GM19463 (cell line): Measurements from ENCODE around the gene TAS2R60.
"Not testable (repeated sequence)": the region's sequence is repeated elsewhere in the genome, so short reads cannot be mapped to it uniquely, and the experiment has no call there.

Source experiments
- ATAC-seq: cut with Tn5 transposase; IDR thresholded peaks from one replicate; pipeline ENCODE4 v1.9.1; 2021; ENCODE audit warnings: mild to moderate bottlenecking, moderate library complexity; ENCODE audit not compliant: unreplicated experiment

TAS2R60 gene

DNA sequence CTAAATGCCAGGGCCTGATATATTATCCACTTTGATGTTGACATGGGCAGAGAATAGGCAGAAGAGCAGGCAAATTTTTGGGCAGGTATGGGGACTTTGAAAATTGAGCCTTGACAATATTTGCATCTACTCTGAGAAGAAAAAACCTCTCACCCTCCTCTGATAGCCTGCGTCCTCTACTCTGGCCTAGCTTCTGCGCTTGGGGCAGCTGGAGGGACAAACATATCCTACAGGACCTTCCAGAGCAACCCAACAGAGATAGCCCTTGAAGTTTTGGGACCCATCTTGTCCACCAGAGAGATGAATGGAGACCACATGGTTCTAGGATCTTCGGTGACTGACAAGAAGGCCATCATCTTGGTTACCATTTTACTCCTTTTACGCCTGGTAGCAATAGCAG lies at the start of gene TAS2R60:
Gene TAS2R60 (plus strand): TSS at position 301 of the 400 bp plus-strand sequence. CDS start 0 bp downstream, at position 301.
- no peak for ATAC-seq

DNA sequence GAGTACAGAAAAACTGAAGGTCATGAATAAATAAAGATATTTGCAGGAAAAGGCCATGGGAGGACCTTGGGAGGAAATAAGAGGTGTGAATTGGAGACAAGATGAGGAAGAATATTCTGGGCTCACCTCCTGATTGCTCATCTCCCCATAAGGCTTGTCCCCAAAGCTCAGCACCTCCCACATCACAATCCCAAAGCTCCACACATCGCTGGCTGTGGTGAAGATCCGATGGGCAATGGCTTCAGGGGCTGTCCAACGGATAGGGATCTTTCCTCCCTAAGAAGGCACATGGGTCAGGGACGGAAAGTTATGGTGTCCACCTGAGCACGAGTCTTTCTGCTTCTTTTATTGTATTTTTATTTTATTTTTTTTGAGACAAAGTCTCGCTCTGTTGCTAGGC lies 49.2 kb upstream of the TAS2R60 start:
- ATAC-seq = no peak

GRCh38 chr7:143394777-143395176 lies 48.5 kb upstream of the TAS2R60 start:
- no peak for ATAC-seq

- no peak for ATAC-seq
These were observed 47.8 kb upstream of the TAS2R60 start for GRCh38 chr7:143395187-143396149.

GRCh38 chr7:143396182-143396581 lies 47.1 kb upstream of the TAS2R60 start:
- ATAC-seq = no peak

- no peak for ATAC-seq
These were observed 46.4 kb upstream of the TAS2R60 start for GRCh38 chr7:143396625-143397556.

- ATAC-seq = no peak
These were observed 45.3 kb upstream of the TAS2R60 start for GRCh38 chr7:143397710-143398530.

DNA sequence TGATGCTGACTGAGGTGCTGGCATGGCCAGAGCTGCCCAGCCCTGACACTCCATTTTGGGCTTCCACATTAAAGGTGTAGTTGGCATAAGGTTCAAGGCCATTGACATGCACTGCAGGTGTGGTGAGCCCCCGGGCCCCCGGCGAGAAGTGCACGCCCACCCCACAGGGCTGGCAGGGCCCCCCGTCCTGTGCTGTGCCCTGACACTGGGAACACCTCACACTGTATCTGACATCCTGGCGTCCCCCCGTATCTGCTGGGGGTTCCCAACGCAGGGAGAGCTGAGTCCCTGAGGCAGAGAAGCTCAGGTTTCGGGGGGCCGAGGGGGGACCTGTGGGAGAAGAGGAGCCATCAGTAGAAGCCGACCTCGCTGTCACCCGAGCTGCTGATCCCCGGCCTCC lies 44.6 kb upstream of the TAS2R60 start:
- ATAC-seq = no peak

DNA sequence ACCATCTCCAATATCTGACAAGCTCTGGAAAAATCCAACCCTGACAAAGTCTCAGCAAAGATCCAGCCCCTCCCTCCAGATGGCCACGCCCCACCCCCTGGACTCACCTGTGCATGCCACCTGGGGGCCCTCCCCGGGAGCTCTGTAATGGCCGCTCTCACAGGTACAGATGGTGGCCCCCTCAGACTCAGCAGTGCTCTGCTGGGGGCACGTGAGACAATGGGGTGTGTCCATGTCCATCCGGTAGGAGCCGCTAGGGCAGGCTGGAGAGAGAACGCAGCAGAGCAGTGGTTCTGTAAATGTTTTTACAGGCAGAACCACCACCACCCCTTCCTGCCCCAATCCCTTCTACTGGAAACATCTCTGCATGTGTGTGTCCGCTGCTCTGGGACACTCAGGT lies 44.1 kb upstream of the TAS2R60 start:
- no peak for ATAC-seq

DNA sequence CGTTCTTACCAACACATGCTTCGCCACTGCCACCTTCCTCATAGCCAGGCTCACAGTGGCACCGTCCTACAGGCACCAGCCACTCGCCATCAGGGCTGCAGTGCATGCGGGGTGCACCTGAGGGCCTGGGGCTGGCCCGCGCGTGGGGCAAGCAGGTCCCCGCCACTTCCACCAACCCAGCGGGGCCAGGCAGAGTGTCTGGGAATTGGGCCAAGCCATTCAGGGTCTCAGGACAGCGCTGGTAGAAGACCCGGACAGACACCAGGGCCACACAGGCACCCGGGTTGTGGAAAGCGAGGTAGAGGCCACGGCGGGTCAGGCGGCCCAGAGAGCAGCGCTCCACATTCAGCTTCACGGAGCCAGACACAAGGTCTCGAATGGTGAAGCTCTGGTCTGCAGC lies 43.6 kb upstream of the TAS2R60 start:
- no peak for ATAC-seq

DNA sequence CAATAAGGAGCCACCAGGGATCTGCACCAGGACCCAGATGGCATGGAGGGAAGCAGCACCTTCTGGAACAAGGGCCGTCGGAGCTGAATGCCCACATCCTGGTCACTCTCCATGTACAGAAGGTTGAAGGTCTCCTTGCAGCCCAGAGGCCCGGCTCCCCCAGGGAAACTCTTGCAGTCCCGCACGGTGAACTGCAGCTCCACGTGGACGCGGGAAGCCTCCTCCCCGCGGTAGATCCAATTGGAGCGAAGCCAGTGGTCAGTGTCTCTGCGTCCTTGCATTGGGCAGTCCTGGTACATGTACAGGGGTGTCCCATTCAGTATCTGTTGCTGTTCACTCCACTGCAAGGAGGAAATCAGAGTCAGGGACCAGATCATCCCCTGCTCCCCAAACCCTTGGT lies 42.0 kb upstream of the TAS2R60 start:
- no peak for ATAC-seq

- ATAC-seq = not testable (repeated sequence)
These were observed 41.0 kb upstream of the TAS2R60 start for GRCh38 chr7:143402233-143402632.

GRCh38 chr7:143405173-143406001 lies 37.9 kb upstream of the TAS2R60 start:
- no peak for ATAC-seq

DNA sequence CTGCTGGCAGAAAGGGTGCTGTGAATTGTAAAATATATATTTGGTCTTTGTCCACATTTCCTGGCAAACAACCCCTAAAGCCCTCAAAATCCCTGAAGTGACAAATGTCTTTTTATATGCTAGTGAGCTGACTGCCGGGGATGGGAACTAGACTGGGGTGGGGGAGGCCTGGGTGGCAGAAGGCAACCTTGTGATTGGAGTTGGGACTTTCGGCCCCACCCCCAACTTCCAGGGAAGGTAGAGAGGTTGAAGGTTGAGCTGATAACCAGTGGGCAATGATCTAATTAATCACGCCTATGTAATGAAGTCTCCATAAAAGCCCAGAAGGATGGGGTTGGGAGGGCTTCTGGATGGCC lies 37.3 kb upstream of the TAS2R60 start:
- ATAC-seq = no peak

DNA sequence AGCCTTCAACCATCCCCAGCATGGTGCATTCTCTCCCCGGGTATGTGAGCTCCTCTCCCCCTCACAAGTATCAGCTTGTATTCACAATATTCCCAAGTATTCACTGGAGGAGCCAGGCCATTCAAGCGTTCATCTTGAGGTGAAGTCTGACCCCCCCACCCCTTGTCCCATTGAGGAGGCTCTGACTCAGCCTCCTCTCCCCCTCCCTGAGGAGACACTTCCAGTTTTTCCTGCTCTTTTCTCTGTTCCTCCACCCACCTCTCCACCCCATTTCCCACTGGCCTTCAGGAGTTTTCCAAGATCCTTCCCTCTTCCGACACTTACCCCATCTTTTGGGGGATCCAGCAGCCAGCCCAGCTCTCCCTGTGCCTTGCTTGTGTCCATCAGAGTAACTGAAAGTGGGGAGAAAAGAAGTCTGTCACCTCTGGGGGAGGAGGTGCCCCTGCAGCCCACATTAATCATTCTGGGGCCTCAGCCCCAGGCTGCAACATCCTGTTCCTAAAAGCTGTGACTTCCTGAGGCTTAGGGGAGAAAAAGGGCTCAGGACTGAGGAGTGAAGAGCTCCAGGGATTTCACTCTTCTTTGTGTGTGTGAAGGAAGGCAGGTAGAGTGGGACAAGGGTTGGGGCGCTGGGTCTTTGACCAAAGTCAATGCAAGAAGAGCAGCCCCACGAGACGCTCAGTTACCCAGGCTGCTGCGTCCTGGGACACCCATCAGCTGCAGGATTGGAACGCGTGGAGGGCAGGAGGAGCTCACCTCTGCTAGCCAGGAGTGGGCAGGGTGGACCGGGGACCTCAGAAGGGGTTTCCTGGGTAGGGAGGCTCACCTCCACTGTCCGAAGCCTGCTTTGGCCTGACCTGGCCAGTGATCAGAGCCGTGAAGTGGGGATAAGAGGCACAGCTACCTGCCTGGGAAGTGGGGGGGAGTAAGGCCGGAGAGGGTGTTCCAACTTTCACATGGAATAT lies 35.7 kb upstream of the TAS2R60 start:
- ATAC-seq = no peak

DNA sequence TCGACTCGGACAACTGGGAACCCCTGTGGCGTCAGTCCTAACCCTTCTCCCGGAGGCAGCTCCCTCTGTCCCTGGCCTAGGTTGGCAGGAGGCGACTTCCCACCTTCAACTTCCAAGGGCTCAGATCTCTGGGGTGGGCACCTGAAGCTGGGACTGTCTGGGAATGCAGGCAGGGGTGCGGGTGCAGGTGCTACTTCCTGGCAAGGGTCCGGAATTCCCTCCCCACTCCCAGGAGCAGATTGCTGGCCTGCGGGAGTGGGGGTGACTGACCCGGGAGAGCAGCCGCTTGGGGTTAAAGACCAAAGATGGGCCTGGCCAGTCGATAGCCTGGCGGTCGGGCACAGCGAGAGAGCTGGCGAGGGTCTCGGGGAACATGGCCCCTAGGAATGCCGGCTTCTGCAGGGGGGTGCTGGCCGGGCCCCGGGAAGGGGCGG lies 35.0 kb upstream of the TAS2R60 start:
- ATAC-seq = no peak

GRCh38 chr7:143408686-143409561 lies 34.3 kb upstream of the TAS2R60 start, which contains the start of gene EPHA1:
Gene EPHA1 (minus strand): TSS chr7:143408856. CDS start chr7:143408805, 51 bp downstream.
- no peak for ATAC-seq
